ENCODE measurements around the gene TRRAP.

The TRRAP gene

GRCh38 chr7:99005776-99006175, 127.4 kb downstream of the TRRAP start:
- Histone ChIP-seq H3K36me3 (ENCODE audit: control insufficient read depth in 1 of 2, insufficient read depth in 2 of 2, low read depth in 1 of 2, low read length in 2 of 2) (peaks cover 58 to 84% of the 10 kb centered on the region in 2 experiments), H3K4ac (ENCODE audit: low read depth in 1 of 2, low read length in 2 of 2) (no peak overlapping the region), H2BK12ac (ENCODE audit: low read length in 2 of 2) (no peak overlapping the region), H3K79me1 (replicated peaks; ENCODE audit: low read length, poor library complexity, severe bottlenecking) (peaks cover 34% of the 10 kb centered on the region), H2BK15ac (ENCODE audit: low read depth, poor library complexity, severe bottlenecking) (no peak overlapping the region), H3K23ac (ENCODE audit: low read length in 2 of 2) (no peak overlapping the region), H3K18ac (ENCODE audit: low read depth in 1 of 2, low read length in 2 of 2) (no peak overlapping the region), H3K9me3 (ENCODE audit: control insufficient read depth, low read length) (no peaks in the 10 kb centered on the region), H2AFZ (ENCODE audit: low read depth, low read length) (no peak overlapping the region), H3K14ac (ENCODE audit: low read length in 2 of 2) (no peak overlapping the region), H3K27ac (ENCODE audit: low read length, poor library complexity, severe bottlenecking) (no peak overlapping the region), H3K9ac (ENCODE audit: low read length) (no peak overlapping the region), H3K27me3 (ENCODE audit: control insufficient read depth in 1 of 2, insufficient read depth in 1 of 2, low read length in 2 of 2) (no peaks in the 10 kb centered on the region), H3K4me2 (ENCODE audit: low read length, poor library complexity, severe bottlenecking) (no peak overlapping the region), H2BK5ac (ENCODE audit: low read depth, low read length, poor library complexity, severe bottlenecking) (no peak overlapping the region), H4K91ac (ENCODE audit: low read length) (no peak overlapping the region), H2AK5ac (ENCODE audit: low read length, severe bottlenecking) (peak overlapping the region; percentile 27), H3K4me3 (ENCODE audit: insufficient read depth in 1 of 2, low read depth in 1 of 2, low read length in 2 of 2) (no peak overlapping the region), H2BK120ac (ENCODE audit: low read depth, low read length) (no peak overlapping the region), H4K8ac (ENCODE audit: low read length) (no peak overlapping the region), H3K4me1 (ENCODE audit: control insufficient read depth, insufficient read depth, low read depth, low read length) (peaks cover 40% of the 10 kb centered on the region)
- WGBS = 90% methylated on average over 15 of the region's 15 CpGs
- DNase-seq = no peak

GRCh38 chr7:99006739-99007424, 128.6 kb downstream of the TRRAP start:
- Histone ChIP-seq H4K91ac (ENCODE audit: low read length) (no peak overlapping the region), H2BK12ac (ENCODE audit: low read length in 2 of 2) (no peak overlapping the region), H3K79me1 (replicated peaks; ENCODE audit: low read length, poor library complexity, severe bottlenecking) (peaks cover 39% of the 10 kb centered on the region), H2AFZ (ENCODE audit: low read depth, low read length) (no peak overlapping the region), H3K23ac (ENCODE audit: low read length in 2 of 2) (no peak overlapping the region), H3K18ac (ENCODE audit: low read depth in 1 of 2, low read length in 2 of 2) (no peak overlapping the region), H3K4me2 (ENCODE audit: low read length, poor library complexity, severe bottlenecking) (no peak overlapping the region), H3K9ac (ENCODE audit: low read length) (no peak overlapping the region), H3K4me1 (ENCODE audit: control insufficient read depth, insufficient read depth, low read depth, low read length) (peaks cover 35% of the 10 kb centered on the region), H3K27me3 (ENCODE audit: control insufficient read depth in 1 of 2, insufficient read depth in 1 of 2, low read length in 2 of 2) (no peaks in the 10 kb centered on the region), H2AK5ac (ENCODE audit: low read length, severe bottlenecking) (peak overlapping the region; percentile 72), H3K4ac (ENCODE audit: low read depth in 1 of 2, low read length in 2 of 2) (no peak overlapping the region), H3K4me3 (ENCODE audit: insufficient read depth in 1 of 2, low read depth in 1 of 2, low read length in 2 of 2) (no peak overlapping the region), H3K36me3 (ENCODE audit: control insufficient read depth in 1 of 2, insufficient read depth in 2 of 2, low read depth in 1 of 2, low read length in 2 of 2) (peaks cover 69 to 84% of the 10 kb centered on the region in 2 experiments), H2BK120ac (ENCODE audit: low read depth, low read length) (no peak overlapping the region), H3K14ac (ENCODE audit: low read length in 2 of 2) (no peak overlapping the region), H4K8ac (ENCODE audit: low read length) (no peak overlapping the region), H2BK15ac (ENCODE audit: low read depth, poor library complexity, severe bottlenecking) (no peak overlapping the region), H3K27ac (ENCODE audit: low read length, poor library complexity, severe bottlenecking) (peak overlapping the region; percentile 47), H2BK5ac (ENCODE audit: low read depth, low read length, poor library complexity, severe bottlenecking) (no peak overlapping the region), H3K9me3 (ENCODE audit: control insufficient read depth, low read length) (no peaks in the 10 kb centered on the region)
- DNase-seq = no peak
- WGBS = 98% methylated on average over 9 of the region's 11 CpGs

- DNase-seq = no peak
- H2BK5ac ChIP-seq (ENCODE audit: low read depth, low read length, poor library complexity, severe bottlenecking) = no peak overlapping the region
- H4K8ac ChIP-seq (ENCODE audit: low read length) = no peak overlapping the region
- no peak overlapping the region for H2AK5ac ChIP-seq (ENCODE audit: low read length, severe bottlenecking)
- H3K27me3 ChIP-seq (ENCODE audit: control insufficient read depth in 1 of 2, insufficient read depth in 1 of 2, low read length in 2 of 2) = no peaks in the 10 kb centered on the region
- no peak overlapping the region for H4K91ac ChIP-seq (ENCODE audit: low read length)
- no peak overlapping the region for H3K14ac ChIP-seq (ENCODE audit: low read length in 2 of 2)
- no peak overlapping the region for H2AFZ ChIP-seq (ENCODE audit: low read depth, low read length)
- no peak overlapping the region for H3K4me2 ChIP-seq (ENCODE audit: low read length, poor library complexity, severe bottlenecking)
- H3K18ac ChIP-seq (ENCODE audit: low read depth in 1 of 2, low read length in 2 of 2) = no peak overlapping the region
- H3K36me3 ChIP-seq (ENCODE audit: control insufficient read depth in 1 of 2, insufficient read depth in 2 of 2, low read depth in 1 of 2, low read length in 2 of 2) = peaks cover 76 to 85% of the 10 kb centered on the region in 2 experiments
- no peak overlapping the region for H3K9ac ChIP-seq (ENCODE audit: low read length)
- H3K79me1 ChIP-seq (replicated peaks; ENCODE audit: low read length, poor library complexity, severe bottlenecking) = peaks cover 43% of the 10 kb centered on the region
- H3K23ac ChIP-seq (ENCODE audit: low read length in 2 of 2) = no peak overlapping the region
- H2BK15ac ChIP-seq (ENCODE audit: low read depth, poor library complexity, severe bottlenecking) = no peak overlapping the region
- H2BK12ac ChIP-seq (ENCODE audit: low read length in 2 of 2) = no peak overlapping the region
- no peak overlapping the region for H3K4ac ChIP-seq (ENCODE audit: low read depth in 1 of 2, low read length in 2 of 2)
- peaks cover 24% of the 10 kb centered on the region for H3K4me1 ChIP-seq (ENCODE audit: control insufficient read depth, insufficient read depth, low read depth, low read length)
- 97% methylated on average over 23 of the region's 23 CpGs for whole genome bisulfite sequencing
- no peaks in the 10 kb centered on the region for H3K9me3 ChIP-seq (ENCODE audit: control insufficient read depth, low read length)
- H2BK120ac ChIP-seq (ENCODE audit: low read depth, low read length) = no peak overlapping the region
- no peak overlapping the region for H3K4me3 ChIP-seq (ENCODE audit: insufficient read depth in 1 of 2, low read depth in 1 of 2, low read length in 2 of 2)
- no peak overlapping the region for H3K27ac ChIP-seq (ENCODE audit: low read length, poor library complexity, severe bottlenecking)
Observed at GRCh38 chr7:99008181-99008631, 129.9 kb downstream of the TRRAP start.

- Histone ChIP-seq H2AFZ (ENCODE audit: low read depth, low read length) (no peak overlapping the region), H4K91ac (ENCODE audit: low read length) (no peak overlapping the region), H3K36me3 (ENCODE audit: control insufficient read depth in 1 of 2, insufficient read depth in 2 of 2, low read depth in 1 of 2, low read length in 2 of 2) (peaks cover 81 to 90% of the 10 kb centered on the region in 2 experiments), H3K27me3 (ENCODE audit: control insufficient read depth in 1 of 2, insufficient read depth in 1 of 2, low read length in 2 of 2) (no peaks in the 10 kb centered on the region), H2BK5ac (ENCODE audit: low read depth, low read length, poor library complexity, severe bottlenecking) (no peak overlapping the region), H3K27ac (ENCODE audit: low read length, poor library complexity, severe bottlenecking) (no peak overlapping the region), H3K18ac (ENCODE audit: low read depth in 1 of 2, low read length in 2 of 2) (no peak overlapping the region), H3K9me3 (ENCODE audit: control insufficient read depth, low read length) (no peaks in the 10 kb centered on the region), H2BK120ac (ENCODE audit: low read depth, low read length) (no peak overlapping the region), H2BK12ac (ENCODE audit: low read length in 2 of 2) (no peak overlapping the region), H4K8ac (ENCODE audit: low read length) (no peak overlapping the region), H3K4me3 (ENCODE audit: insufficient read depth in 1 of 2, low read depth in 1 of 2, low read length in 2 of 2) (no peak overlapping the region), H3K4me1 (ENCODE audit: control insufficient read depth, insufficient read depth, low read depth, low read length) (peaks cover 20% of the 10 kb centered on the region), H2AK5ac (ENCODE audit: low read length, severe bottlenecking) (no peak overlapping the region), H3K23ac (ENCODE audit: low read length in 2 of 2) (no peak overlapping the region), H3K14ac (ENCODE audit: low read length in 2 of 2) (no peak overlapping the region), H3K4ac (ENCODE audit: low read depth in 1 of 2, low read length in 2 of 2) (no peak overlapping the region), H3K79me1 (replicated peaks; ENCODE audit: low read length, poor library complexity, severe bottlenecking) (peaks cover 50% of the 10 kb centered on the region), H3K4me2 (ENCODE audit: low read length, poor library complexity, severe bottlenecking) (no peak overlapping the region), H2BK15ac (ENCODE audit: low read depth, poor library complexity, severe bottlenecking) (no peak overlapping the region), H3K9ac (ENCODE audit: low read length) (no peak overlapping the region)
- no peak for DNase-seq
- WGBS = 97% methylated on average over 11 of the region's 11 CpGs
Observed at GRCh38 chr7:99008921-99009530, 130.7 kb downstream of the TRRAP start.
